Neuronal stem cell (in vitro differentiated cells): ENCODE measurements around the gene FGF22.

Experiments used
- DNase-seq: peaks from one replicate; pipeline ENCODE4 v3.0.0-alpha.2; 2013; ENCODE audit warnings: low spot score
- H2AFZ ChIP-seq: one replicate; pipeline ENCODE4 v1.6.1; 2013; ENCODE audit warnings: mild to moderate bottlenecking, low read length, inconsistent platforms
- H2AK5ac ChIP-seq: 2 replicates; pipeline ENCODE4 v1.6.1; 2013; ENCODE audit warnings: low read depth, mild to moderate bottlenecking, inconsistent platforms, low read length, moderate library complexity, mixed read lengths
- H2BK120ac ChIP-seq: 2 replicates; pipeline ENCODE4 v1.6.1; 2013; ENCODE audit warnings: low read depth, mild to moderate bottlenecking, inconsistent platforms, low read length, moderate library complexity, mixed read lengths
- H2BK12ac ChIP-seq: one replicate; pipeline ENCODE4 v1.6.1; 2013; ENCODE audit warnings: low read length, inconsistent platforms
- H2BK15ac ChIP-seq: 2 replicates; pipeline ENCODE4 v1.6.1; 2013; ENCODE audit warnings: mild to moderate bottlenecking, low read length, inconsistent platforms, mixed read lengths
- H2BK5ac ChIP-seq: one replicate; pipeline ENCODE4 v1.6.1; 2013; ENCODE audit warnings: inconsistent platforms, mild to moderate bottlenecking, low read length, moderate library complexity
- H3K14ac ChIP-seq: one replicate; pipeline ENCODE4 v1.6.1; 2013; ENCODE audit warnings: low read length, inconsistent platforms
- H3K18ac ChIP-seq: 2 replicates; pipeline ENCODE4 v1.6.1; 2013; ENCODE audit warnings: low read length, inconsistent platforms
- H3K23ac ChIP-seq: 2 replicates; pipeline ENCODE4 v1.6.1; 2013; ENCODE audit warnings: low read depth, mild to moderate bottlenecking, mixed read lengths, low read length, inconsistent platforms; ENCODE audit not compliant: poor library complexity
- H3K27ac ChIP-seq: replicated peaks from 3 replicates; pipeline ENCODE4 v1.5.1; 2013; ENCODE audit warnings: low read length, inconsistent platforms
- H3K27me3 ChIP-seq, 3 experiments: 2 replicates each; pipeline ENCODE4 v1.6.1; 2013; ENCODE audit warnings: low read length in 3 of 3, mild to moderate bottlenecking in 2 of 3, inconsistent platforms in 1 of 3, low read depth in 1 of 3, mixed read lengths in 1 of 3, moderate library complexity in 1 of 3; ENCODE audit not compliant: control insufficient read depth in 3 of 3, insufficient read depth in 3 of 3
- H3K36me3 ChIP-seq, 2 donors: replicated peaks in 1 of 2; 2 replicates each; pipeline ENCODE4 v1.6.1; 2013; ENCODE audit warnings: low read length in 2 of 2; ENCODE audit not compliant: control insufficient read depth in 2 of 2, insufficient read depth in 2 of 2
- H3K4ac ChIP-seq: 2 replicates; pipeline ENCODE4 v1.6.1; 2013; ENCODE audit warnings: inconsistent platforms, mild to moderate bottlenecking, low read length, moderate library complexity
- H3K4me1 ChIP-seq, 2 donors: 1 replicate in 1 of 2; 2 replicates in 1 of 2; pipeline ENCODE4 v1.6.1; 2013; ENCODE audit warnings: low read length in 2 of 2, low read depth in 1 of 2; ENCODE audit not compliant: control insufficient read depth in 2 of 2, insufficient read depth in 1 of 2
- H3K4me2 ChIP-seq: one replicate; pipeline ENCODE4 v1.6.1; 2013; ENCODE audit warnings: mild to moderate bottlenecking, low read length, inconsistent platforms; ENCODE audit not compliant: insufficient read depth, poor library complexity, severe bottlenecking
- H3K4me3 ChIP-seq, 2 donors: 2 replicates each; pipeline ENCODE4 v1.5.1; 2013; ENCODE audit warnings: low read length in 2 of 2, mild to moderate bottlenecking in 2 of 2, inconsistent platforms in 1 of 2, moderate library complexity in 1 of 2
- H3K79me1 ChIP-seq: one replicate; pipeline ENCODE4 v1.6.1; 2013; ENCODE audit warnings: low read depth, mild to moderate bottlenecking, inconsistent platforms, low read length, moderate library complexity
- H3K9ac ChIP-seq: one replicate; pipeline ENCODE4 v1.6.1; 2013; ENCODE audit warnings: mild to moderate bottlenecking, low read depth, low read length, inconsistent platforms; ENCODE audit not compliant: poor library complexity
- H3K9me3 ChIP-seq, 2 donors: replicated peaks in 1 of 2; 2 replicates each; pipeline versions ENCODE3 to v1.6.1; 2013; ENCODE audit warnings: low read length in 2 of 2, mild to moderate bottlenecking in 2 of 2, inconsistent platforms in 1 of 2, low read depth in 1 of 2, mixed read lengths in 1 of 2, moderate library complexity in 1 of 2; ENCODE audit not compliant: control insufficient read depth in 2 of 2, insufficient read depth in 1 of 2
- H4K8ac ChIP-seq: one replicate; pipeline ENCODE4 v1.6.1; 2013; ENCODE audit warnings: low read depth, mild to moderate bottlenecking, inconsistent platforms, low read length, moderate library complexity
- H4K91ac ChIP-seq: one replicate; pipeline ENCODE4 v1.6.1; 2013; ENCODE audit warnings: low read length, low read depth, mild to moderate bottlenecking, inconsistent platforms; ENCODE audit not compliant: poor library complexity
- WGBS, 2 donors: extraction: QIAGEN DNeasy Blood & Tissue Kit; methylation state at CpG; one replicate each; pipeline ENCODE4 v1.1.7; 2013; ENCODE audit warnings: missing lambda C conversion rate in 2 of 2, mixed read lengths in 1 of 2; ENCODE audit not compliant: insufficient read length in 2 of 2, insufficient replicate concordance in 1 of 2; ENCODE audit errors: extremely low coverage in 2 of 2; 5-methylcytosine and 5-hydroxymethylcytosine counted together

The FGF22 gene

DNA sequence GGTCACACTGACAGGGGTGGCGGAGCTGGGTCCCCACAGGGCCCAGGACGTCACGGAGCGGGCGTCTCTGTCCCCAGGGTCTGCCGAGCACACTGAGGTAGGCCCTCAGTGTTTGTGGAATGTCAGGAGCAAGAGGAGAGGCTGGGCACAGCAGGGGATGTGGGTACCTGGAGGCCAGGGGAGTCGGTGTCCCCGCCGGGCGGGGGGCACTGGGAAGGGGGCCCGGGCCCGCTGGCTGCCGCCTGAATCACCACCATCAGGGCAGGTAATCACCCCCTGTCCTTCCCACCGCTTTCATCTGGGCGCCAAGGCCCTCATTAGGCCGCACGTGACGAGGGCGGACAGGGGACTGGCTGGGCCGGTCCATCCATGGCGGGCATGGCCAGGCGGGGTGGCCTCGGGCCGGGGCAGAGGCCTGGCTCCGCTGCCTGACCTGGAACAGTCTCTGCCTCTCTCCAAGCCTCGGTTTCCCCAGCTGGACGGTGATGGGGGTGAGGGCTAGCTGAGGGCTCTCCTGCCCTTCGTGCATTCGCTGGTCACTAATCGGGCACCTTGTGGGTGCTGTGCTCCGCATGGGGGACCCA is 1.0 kb downstream of the FGF22 start:
- Histone ChIP-seq H3K18ac (no peak overlapping the region), H3K9ac (no peak overlapping the region), H3K4ac (no peak overlapping the region), H3K4me3 (no peak overlapping the region), H2BK120ac (no peak overlapping the region), H3K14ac (no peak overlapping the region), H3K27ac (no peak overlapping the region), H3K4me2 (no peak overlapping the region), H3K4me1 (peaks cover 0 to 2% of the 10 kb centered on the region in 2 donors), H4K8ac (no peak overlapping the region), H3K23ac (peak overlapping the region; percentile 31), H4K91ac (no peak overlapping the region), H2BK12ac (no peak overlapping the region), H3K79me1 (no peaks in the 10 kb centered on the region), H2BK5ac (no peak overlapping the region), H3K9me3 (no peaks in the 10 kb centered on the region), H2BK15ac (peak overlapping the region; percentile 75), H2AK5ac (peak overlapping the region; percentile 81), H3K36me3 (peaks cover 0 to 9% of the 10 kb centered on the region in 2 donors), H2AFZ (no peak overlapping the region), H3K27me3 (peaks cover 0 to 4% (median 0%) of the 10 kb centered on the region in 3 experiments)
- no CpG with 5 or more reads among the region's 31 CpGs for WGBS, 2 donors
- no peak for DNase-seq

GRCh38 chr19:641702-642101 is 2.0 kb downstream of the FGF22 start:
- Histone ChIP-seq H3K36me3 (peaks cover 5 to 17% of the 10 kb centered on the region in 2 donors), H3K23ac (no peak overlapping the region), H3K14ac (no peak overlapping the region), H4K91ac (no peak overlapping the region), H3K79me1 (peaks cover 2% of the 10 kb centered on the region), H3K4me3 (no peak overlapping the region), H3K27me3 (peaks cover 0 to 4% (median 0%) of the 10 kb centered on the region in 3 experiments), H2AK5ac (no peak overlapping the region), H3K9me3 (no peaks in the 10 kb centered on the region), H3K4ac (no peak overlapping the region), H2AFZ (no peak overlapping the region), H3K4me2 (no peak overlapping the region), H3K9ac (no peak overlapping the region), H2BK12ac (no peak overlapping the region), H3K27ac (no peak overlapping the region), H2BK15ac (no peak overlapping the region), H2BK120ac (no peak overlapping the region), H2BK5ac (no peak overlapping the region), H4K8ac (no peak overlapping the region), H3K18ac (no peak overlapping the region), H3K4me1 (peaks cover 0 to 2% of the 10 kb centered on the region in 2 donors)
- no CpG with 5 or more reads among the region's 17 CpGs for WGBS, 2 donors
- DNase-seq: no peak

DNA sequence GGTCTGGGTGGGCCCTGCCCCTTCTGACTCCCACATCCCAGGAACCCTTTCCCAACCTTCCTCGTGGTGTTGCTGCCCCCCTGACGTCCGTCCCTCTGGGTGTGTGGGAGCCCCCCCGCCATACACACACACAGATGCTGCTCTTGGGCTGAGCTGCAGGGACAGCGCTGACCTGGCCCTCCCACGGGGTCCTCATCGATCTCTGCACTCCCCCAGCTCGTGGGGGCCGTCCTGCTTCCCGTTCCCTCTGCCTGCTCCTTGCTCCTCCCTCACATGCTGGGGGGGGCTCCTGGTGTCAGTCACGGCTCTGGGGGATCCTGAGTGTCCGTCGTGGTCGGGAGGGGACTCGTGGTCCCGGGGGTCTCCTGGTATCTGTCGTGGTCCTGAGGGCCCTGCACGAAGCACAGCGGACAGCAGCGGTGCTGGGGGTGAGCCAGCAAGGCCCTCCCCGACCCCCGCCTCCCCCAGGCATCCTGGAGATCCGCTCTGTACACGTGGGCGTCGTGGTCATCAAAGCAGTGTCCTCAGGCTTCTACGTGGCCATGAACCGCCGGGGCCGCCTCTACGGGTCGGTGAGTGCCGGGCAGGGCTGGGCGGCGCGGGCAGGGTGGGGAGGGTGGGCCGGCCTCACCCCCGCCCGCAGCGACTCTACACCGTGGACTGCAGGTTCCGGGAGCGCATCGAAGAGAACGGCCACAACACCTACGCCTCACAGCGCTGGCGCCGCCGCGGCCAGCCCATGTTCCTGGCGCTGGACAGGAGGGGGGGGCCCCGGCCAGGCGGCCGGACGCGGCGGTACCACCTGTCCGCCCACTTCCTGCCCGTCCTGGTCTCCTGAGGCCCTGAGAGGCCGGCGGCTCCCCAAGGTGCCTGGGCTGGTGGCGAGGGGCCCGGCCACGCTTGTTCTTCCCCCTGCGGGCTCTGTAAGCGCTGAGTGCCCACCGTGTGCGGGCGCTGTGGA is 3.4 kb downstream of the FGF22 start:
- H3K18ac ChIP-seq: no peak overlapping the region
- H3K9me3 ChIP-seq: no peaks in the 10 kb centered on the region
- DNase-seq: no peak
- no peak overlapping the region for H2BK5ac ChIP-seq
- H2AFZ ChIP-seq: no peak overlapping the region
- peaks cover 0 to 4% (median 0%) of the 10 kb centered on the region in 3 experiments for H3K27me3 ChIP-seq
- H3K23ac ChIP-seq: no peak overlapping the region
- H3K27ac ChIP-seq: no peak overlapping the region
- no peak overlapping the region for H2BK15ac ChIP-seq
- H3K4me2 ChIP-seq: no peak overlapping the region
- peaks cover 0 to 2% of the 10 kb centered on the region in 2 donors for H3K4me1 ChIP-seq
- H3K4me3 ChIP-seq: no peak overlapping the region
- H3K9ac ChIP-seq: no peak overlapping the region
- H3K79me1 ChIP-seq: peaks cover 4% of the 10 kb centered on the region
- no peak overlapping the region for H3K4ac ChIP-seq
- H2BK12ac ChIP-seq: no peak overlapping the region
- H2AK5ac ChIP-seq: no peak overlapping the region
- no peak overlapping the region for H2BK120ac ChIP-seq
- no CpG with 5 or more reads among the region's 70 CpGs for WGBS, 2 donors
- peaks cover 9 to 31% of the 10 kb centered on the region in 2 donors for H3K36me3 ChIP-seq
- no peak overlapping the region for H3K14ac ChIP-seq
- H4K91ac ChIP-seq: no peak overlapping the region
- H4K8ac ChIP-seq: no peak overlapping the region

DNA sequence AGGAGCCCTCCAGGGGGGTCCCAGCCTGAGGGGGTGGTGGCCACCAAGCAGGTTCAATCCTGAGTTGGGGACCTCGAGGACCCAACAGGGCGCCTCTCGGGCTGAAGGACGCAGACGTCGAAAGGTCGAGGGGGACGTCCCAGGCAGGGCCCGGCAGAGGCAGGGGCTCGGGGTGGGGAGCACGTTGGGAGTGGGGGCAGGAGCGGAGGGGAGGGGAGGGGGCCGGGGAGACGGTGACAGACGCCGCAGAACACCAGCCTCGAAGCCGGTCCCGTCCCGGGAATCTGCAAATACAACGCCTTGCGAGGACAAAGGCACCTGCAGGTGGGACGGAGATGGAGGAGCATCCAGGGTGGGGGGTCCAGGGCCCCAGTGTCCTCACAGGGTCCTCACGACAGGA is 4.1 kb downstream of the FGF22 start:
- Histone ChIP-seq H3K79me1 (peaks cover 4% of the 10 kb centered on the region), H3K4ac (no peak overlapping the region), H3K36me3 (peaks cover 9 to 36% of the 10 kb centered on the region in 2 donors), H2BK120ac (no peak overlapping the region), H2BK12ac (no peak overlapping the region), H3K27ac (no peak overlapping the region), H4K91ac (no peak overlapping the region), H3K23ac (no peak overlapping the region), H3K9ac (no peak overlapping the region), H2BK5ac (no peak overlapping the region), H3K4me2 (no peak overlapping the region), H3K4me1 (peaks cover 0 to 2% of the 10 kb centered on the region in 2 donors), H3K18ac (no peak overlapping the region), H2BK15ac (no peak overlapping the region), H3K4me3 (no peak overlapping the region), H4K8ac (no peak overlapping the region), H2AFZ (no peak overlapping the region), H3K27me3 (peaks cover 0 to 2% (median 0%) of the 10 kb centered on the region in 3 experiments), H2AK5ac (no peak overlapping the region), H3K14ac (no peak overlapping the region), H3K9me3 (no peaks in the 10 kb centered on the region)
- no peak for DNase-seq
- WGBS, 2 donors: no CpG with 5 or more reads among the region's 24 CpGs
